OCI-LY3 (cell line): ENCODE measurements around the gene MAMDC4.
"Not testable (repeated sequence)": the region's sequence is repeated elsewhere in the genome, so short reads cannot be mapped to it uniquely, and the experiment has no call there.

Experiments used
- H2AFZ ChIP-seq: fragments of 200-600, 300-600 bp; shearing (Covaris generic); 2 replicates; pipeline ENCODE4 v1.6.0; 2014; ENCODE audit warnings: antibody characterized with exemption, low read depth, low read length
- H3K27ac ChIP-seq: fragments of 200-600, 300-600 bp; sonication (generic); 2 replicates; pipeline ENCODE4 v1.5.1; 2014; ENCODE audit warnings: mild to moderate bottlenecking, low read length, moderate library complexity, mixed read lengths
- H3K27me3 ChIP-seq: fragments of 200-600, 300-600 bp; sonication (generic); 2 replicates; pipeline ENCODE4 v1.6.1; 2014; ENCODE audit warnings: low read depth, low read length, mixed read lengths
- H3K36me3 ChIP-seq: fragments of 200-600, 300-600 bp; sonication (generic); replicated peaks from 2 replicates; pipeline ENCODE3; 2014; ENCODE audit warnings: low read depth, low read length, mixed read lengths
- H3K4me1 ChIP-seq: fragments of 300-600, 200-600 bp; sonication (generic); 2 replicates; pipeline ENCODE4 v1.6.1; 2014; ENCODE audit warnings: low read length, mixed read lengths
- H3K4me2 ChIP-seq: fragments of 200-600, 300-600 bp; sonication (generic); 2 replicates; pipeline ENCODE4 v1.6.1; 2014; ENCODE audit warnings: low read length, mixed read lengths
- H3K4me3 ChIP-seq: fragments of 300-600, 200-600 bp; sonication (generic); 2 replicates; pipeline ENCODE4 v1.5.1; 2014; ENCODE audit warnings: antibody characterized with exemption, mild to moderate bottlenecking, low read length, moderate library complexity
- H3K79me2 ChIP-seq: fragments of 300-600, 200-600 bp; shearing (Covaris generic); 2 replicates; pipeline ENCODE4 v1.6.1; 2014; ENCODE audit warnings: mild to moderate bottlenecking, low read length, mixed read lengths
- H3K9ac ChIP-seq: fragments of 300-600, 200-600 bp; shearing (Covaris generic); 2 replicates; pipeline ENCODE4 v1.6.0; 2014; ENCODE audit warnings: mild to moderate bottlenecking, low read length, moderate library complexity
- H3K9me3 ChIP-seq: fragments of 200-600, 300-600 bp; shearing (Covaris generic); 2 replicates; pipeline ENCODE4 v1.6.1; 2014; ENCODE audit warnings: low read length, mixed read lengths; ENCODE audit not compliant: insufficient read depth
- H4K20me1 ChIP-seq: fragments of 200-600, 300-600 bp; sonication (generic); 2 replicates; pipeline ENCODE4 v1.6.1; 2016; ENCODE audit warnings: low read length, mixed read lengths; ENCODE audit not compliant: insufficient read depth
- EZH2phosphoT487 ChIP-seq: fragments of 200-600 bp; shearing (Covaris generic); IDR thresholded peaks from 2 replicates; pipeline ENCODE4 v1.6.1; 2018; ENCODE audit warnings: antibody characterized with exemption, mixed run types, low read depth
- TF ChIP-seq, protein P1 (sequence below): fragments of 200-600, 300-600 bp; sonication (generic); IDR thresholded peaks from 2 replicates; pipeline ENCODE4 v1.5.1; 2014; ENCODE audit warnings: antibody characterized with exemption, low read length, low read depth

The MAMDC4 gene

DNA sequence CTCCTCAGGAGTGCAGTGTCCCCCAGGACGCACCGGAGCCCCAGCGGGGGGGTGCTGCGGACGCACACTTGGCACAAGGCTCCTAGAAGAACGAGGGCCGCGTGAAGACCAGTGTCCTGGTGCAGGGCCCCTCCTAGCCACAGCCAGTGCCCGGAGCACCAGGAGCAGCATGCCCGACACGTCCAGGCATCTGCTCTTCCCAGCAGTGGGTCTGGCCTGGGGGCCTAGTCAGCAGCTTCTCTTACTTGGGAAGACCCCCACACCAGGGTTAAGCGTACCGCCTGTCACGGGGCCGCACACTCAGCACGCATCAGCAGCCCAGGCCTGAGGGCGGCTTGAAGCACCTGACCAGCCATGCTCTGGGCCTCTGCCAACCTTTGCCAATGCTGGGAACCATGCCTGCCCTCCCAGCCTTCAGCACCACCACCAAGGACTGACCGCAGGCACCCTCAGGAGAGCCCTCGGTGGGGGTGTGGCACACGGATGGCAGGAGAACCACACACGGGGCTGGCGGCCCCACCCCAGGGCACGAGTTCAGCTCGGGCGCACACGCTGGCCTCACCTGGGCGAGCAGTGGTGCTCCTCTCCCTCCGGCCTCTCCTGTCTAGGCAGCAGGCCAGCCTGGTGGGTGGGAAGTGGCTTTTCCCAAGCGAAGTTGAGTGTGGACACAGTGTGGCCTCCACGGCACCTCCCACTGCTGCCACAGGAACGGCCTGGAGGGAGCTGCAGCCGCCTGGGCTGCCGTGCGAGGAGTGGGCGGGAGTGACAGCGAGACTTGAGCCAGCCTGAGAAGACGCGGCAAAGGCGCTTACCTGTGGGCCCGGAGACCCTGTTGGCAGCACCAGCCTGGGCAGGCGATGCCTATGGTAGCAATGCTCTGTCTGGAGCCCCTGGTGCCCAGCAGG lies 21.9 kb upstream of the MAMDC4 start:
- no peak overlapping the region for H3K27ac ChIP-seq
- no peaks in the 10 kb centered on the region for H3K4me1 ChIP-seq
- H3K27me3 ChIP-seq: no peaks in the 10 kb centered on the region
- no peak for TF ChIP-seq EZH2phosphoT487
- TF ChIP-seq, protein P1, sequence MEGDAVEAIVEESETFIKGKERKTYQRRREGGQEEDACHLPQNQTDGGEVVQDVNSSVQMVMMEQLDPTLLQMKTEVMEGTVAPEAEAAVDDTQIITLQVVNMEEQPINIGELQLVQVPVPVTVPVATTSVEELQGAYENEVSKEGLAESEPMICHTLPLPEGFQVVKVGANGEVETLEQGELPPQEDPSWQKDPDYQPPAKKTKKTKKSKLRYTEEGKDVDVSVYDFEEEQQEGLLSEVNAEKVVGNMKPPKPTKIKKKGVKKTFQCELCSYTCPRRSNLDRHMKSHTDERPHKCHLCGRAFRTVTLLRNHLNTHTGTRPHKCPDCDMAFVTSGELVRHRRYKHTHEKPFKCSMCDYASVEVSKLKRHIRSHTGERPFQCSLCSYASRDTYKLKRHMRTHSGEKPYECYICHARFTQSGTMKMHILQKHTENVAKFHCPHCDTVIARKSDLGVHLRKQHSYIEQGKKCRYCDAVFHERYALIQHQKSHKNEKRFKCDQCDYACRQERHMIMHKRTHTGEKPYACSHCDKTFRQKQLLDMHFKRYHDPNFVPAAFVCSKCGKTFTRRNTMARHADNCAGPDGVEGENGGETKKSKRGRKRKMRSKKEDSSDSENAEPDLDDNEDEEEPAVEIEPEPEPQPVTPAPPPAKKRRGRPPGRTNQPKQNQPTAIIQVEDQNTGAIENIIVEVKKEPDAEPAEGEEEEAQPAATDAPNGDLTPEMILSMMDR: no peak
- H3K79me2 ChIP-seq: no peaks in the 10 kb centered on the region
- no peaks in the 10 kb centered on the region for H4K20me1 ChIP-seq
- H2AFZ ChIP-seq: no peak overlapping the region
- no peaks in the 10 kb centered on the region for H3K9me3 ChIP-seq
- H3K4me2 ChIP-seq: no peak overlapping the region
- peaks cover 32% of the 10 kb centered on the region for H3K36me3 ChIP-seq
- H3K9ac ChIP-seq: no peak overlapping the region
- H3K4me3 ChIP-seq: no peak overlapping the region

DNA sequence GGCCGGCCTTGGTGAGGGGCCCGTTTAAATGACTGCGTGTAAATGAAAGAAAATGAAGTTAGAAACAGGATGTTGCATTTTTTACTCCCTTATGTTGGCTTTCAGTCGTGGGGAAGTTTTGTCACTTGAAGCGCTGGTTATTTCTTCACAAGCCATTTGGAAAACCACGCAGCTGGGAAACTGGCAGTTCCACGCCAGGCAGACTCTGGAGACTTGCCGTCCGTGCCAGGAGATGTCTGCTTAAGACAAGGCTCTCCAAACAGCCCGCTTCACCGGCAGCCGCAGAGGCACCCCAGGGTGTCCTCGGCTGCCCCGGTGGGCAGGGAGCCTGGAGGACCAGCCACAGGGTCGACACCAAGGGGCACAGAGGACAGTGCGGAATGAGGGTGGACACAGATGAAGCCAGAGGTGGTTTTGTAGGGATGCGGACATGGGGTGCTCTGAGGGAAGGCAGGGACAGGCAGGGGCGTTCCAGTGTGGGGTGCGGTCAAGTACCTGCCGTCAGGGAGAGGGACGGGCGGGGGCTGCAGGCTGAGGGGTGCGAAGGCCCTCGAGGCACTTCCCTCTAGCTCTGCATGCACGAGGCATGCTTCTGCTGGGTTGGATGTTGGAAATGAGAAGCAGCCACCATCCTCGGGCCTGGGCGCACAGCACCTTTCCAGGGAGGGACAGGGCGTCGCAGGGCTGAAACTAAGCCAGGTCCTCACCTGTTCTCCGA lies 21.0 kb upstream of the MAMDC4 start:
- no peaks in the 10 kb centered on the region for H4K20me1 ChIP-seq
- H3K9ac ChIP-seq: no peak overlapping the region
- no peaks in the 10 kb centered on the region for H3K27me3 ChIP-seq
- no peaks in the 10 kb centered on the region for H3K9me3 ChIP-seq
- no peaks in the 10 kb centered on the region for H3K4me1 ChIP-seq
- no peak overlapping the region for H2AFZ ChIP-seq
- no peak overlapping the region for H3K27ac ChIP-seq
- peaks cover 28% of the 10 kb centered on the region for H3K36me3 ChIP-seq
- H3K4me2 ChIP-seq: no peak overlapping the region
- no peaks in the 10 kb centered on the region for H3K79me2 ChIP-seq
- TF ChIP-seq EZH2phosphoT487: no peak
- TF ChIP-seq, protein P1: no peak
- no peak overlapping the region for H3K4me3 ChIP-seq

DNA sequence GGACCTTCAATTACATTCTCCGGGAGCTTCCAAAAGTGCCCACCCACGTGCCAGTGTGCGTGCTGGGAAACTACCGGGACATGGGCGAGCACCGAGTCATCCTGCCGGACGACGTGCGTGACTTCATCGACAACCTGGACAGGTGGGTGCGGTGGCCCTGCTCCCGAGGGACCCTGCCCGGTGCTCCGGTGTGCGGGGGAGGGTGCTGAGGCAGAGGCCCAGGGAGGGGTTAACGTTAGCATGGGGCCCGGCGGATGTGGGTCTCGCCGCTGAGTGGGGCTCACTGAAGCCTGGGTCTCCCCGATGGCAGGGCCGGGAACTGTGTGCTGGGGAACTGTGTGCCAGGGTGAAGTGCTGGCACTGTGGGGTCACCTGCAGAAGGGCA lies 20.4 kb upstream of the MAMDC4 start:
- H3K27ac ChIP-seq: no peak overlapping the region

DNA sequence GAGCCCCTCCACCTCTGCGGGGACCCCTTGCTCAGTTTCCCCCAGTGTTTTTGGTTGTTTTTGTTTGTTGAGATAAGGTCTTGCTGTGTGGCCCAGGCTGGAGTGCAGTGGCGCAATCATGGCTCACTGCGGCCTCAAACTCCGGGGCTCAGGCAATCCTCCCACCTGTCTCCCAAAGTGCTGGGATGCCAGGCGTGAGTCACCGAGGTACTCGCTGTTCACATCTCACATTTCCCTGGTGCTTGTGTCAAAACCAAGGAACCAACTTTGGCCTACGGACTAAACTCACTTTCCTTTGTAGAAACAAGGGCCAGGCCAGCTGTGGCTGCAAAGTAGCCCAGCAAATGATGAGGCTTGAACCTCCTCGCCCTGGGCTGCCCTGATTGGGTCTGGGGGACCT lies 19.6 kb upstream of the MAMDC4 start:
- Histone ChIP-seq H2AFZ (no peak overlapping the region), H3K4me2 (no peak overlapping the region), H3K27me3 (no peaks in the 10 kb centered on the region), H3K9me3 (no peaks in the 10 kb centered on the region), H3K79me2 (no peaks in the 10 kb centered on the region), H4K20me1 (no peaks in the 10 kb centered on the region), H3K27ac (no peak overlapping the region), H3K4me1 (no peaks in the 10 kb centered on the region), H3K4me3 (no peak overlapping the region), H3K36me3 (peaks cover 27% of the 10 kb centered on the region), H3K9ac (no peak overlapping the region)
- TF ChIP-seq, protein P1: no peak

More for the DNA sequence above, 20.4 kb upstream of the MAMDC4 start:
- H3K27me3 ChIP-seq: no peaks in the 10 kb centered on the region
- no peaks in the 10 kb centered on the region for H3K79me2 ChIP-seq
- TF ChIP-seq, protein P1: no peak
- no peak for TF ChIP-seq EZH2phosphoT487
- no peak overlapping the region for H3K4me3 ChIP-seq
- no peaks in the 10 kb centered on the region for H3K4me1 ChIP-seq
- H3K9me3 ChIP-seq: no peaks in the 10 kb centered on the region
- H3K4me2 ChIP-seq: no peak overlapping the region
- H3K9ac ChIP-seq: no peak overlapping the region
- peaks cover 27% of the 10 kb centered on the region for H3K36me3 ChIP-seq
- H2AFZ ChIP-seq: no peak overlapping the region
- H4K20me1 ChIP-seq: no peaks in the 10 kb centered on the region

DNA sequence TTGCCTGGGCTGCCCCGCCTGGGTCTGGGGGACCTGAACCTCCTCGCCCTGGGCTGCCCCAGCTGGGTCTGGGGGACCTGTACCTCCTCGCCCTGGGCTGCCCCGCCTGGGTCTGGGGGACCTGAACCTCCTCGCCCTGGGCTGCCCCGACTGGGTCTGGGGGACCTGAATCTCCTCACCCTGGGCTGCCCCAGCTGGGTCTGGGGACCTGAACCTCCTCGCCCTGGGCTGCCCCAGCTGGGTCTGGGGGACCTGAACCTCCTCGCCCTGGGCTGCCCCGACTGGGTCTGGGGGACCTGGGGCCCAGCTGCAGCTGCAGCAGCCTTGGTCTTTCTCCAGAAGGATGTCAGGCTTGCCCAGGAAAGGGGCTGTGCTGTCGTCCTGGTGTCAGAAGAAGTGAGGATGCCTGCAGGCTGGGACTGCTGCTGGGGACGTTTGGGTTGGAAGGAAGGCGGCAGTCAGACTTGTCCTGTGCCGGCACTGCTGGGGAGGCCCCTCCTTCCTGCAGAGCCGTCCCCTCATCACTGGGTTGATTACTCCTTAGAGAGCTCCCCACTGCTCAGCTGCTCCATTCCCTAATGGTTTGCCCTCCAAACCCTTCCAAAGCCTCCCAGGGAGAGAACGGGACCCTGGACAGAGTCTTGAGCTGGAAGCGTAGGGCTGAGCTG lies 18.6 kb upstream of the MAMDC4 start:
- H3K4me3 ChIP-seq, H3K4me1 ChIP-seq, H2AFZ ChIP-seq, H4K20me1 ChIP-seq, H3K4me2 ChIP-seq, H3K27ac ChIP-seq, H3K9me3 ChIP-seq, H3K79me2 ChIP-seq, H3K27me3 ChIP-seq, H3K9ac ChIP-seq: not testable (repeated sequence)
- H3K36me3 ChIP-seq: peaks cover 21% of the 10 kb centered on the region
